ENCODE data around the gene LENEP.

The LENEP gene

DNA sequence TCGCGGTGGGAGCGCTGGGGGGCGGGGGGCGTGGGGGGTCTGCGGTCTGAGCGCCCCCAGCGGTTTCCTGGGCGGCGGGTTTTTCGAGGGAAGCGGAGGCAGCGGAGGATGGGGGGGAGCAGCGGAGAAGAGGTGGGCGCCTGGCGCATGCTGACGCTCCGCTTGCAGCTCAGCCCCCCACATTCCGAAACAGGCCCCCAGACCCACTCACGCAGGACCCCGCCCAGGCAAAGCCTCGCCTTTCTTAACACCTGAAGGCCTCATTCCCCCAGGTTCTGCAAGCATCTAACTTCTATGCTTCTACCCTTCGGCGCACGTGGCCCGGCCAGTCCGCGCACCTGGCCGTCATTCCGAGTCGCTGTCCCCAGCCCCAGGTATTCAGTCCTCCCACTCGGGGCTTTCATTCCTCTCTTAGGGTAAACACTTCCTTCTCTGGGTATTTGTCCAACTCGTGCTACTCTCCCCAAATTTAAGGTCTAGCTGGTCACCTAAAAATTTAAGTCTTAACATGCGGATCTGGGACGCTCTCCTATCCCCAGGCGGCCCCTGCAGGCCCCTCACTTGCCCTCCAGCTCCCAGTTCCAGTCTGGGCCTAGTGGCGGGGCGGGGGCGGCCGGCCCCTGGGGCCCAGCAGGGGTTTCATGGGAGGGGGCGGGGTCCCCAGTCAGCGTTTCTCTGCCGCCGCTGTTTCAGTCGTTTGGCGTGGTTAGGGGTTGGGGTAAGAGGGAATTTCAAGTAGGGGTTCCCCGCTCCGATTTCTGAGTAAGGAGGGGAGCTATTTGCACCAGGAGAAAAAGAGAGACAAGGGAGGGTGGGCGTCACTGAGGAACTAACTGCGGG is 6.4 kb downstream of the LENEP start:
- DNase-seq (ENCODE audit: low spot score), result no peak

DNA sequence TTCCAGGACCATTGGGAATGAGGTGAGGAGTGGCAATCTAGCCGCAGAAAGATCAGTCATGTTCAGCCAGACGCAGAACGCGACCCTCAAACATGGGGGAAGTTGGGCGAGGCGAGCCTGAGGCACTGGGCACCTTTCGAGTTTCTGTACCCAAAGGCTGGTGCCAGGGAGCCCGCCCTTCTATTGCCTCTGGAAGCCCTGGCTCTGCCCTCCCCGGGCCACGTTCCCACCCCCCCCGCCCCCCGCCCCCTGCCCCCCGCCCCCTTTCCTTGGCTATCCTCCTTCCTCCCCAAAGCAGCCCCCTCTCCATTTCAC is 7.0 kb downstream of the LENEP start:
- no peak for DNase-seq (ENCODE audit: low spot score)

DNA sequence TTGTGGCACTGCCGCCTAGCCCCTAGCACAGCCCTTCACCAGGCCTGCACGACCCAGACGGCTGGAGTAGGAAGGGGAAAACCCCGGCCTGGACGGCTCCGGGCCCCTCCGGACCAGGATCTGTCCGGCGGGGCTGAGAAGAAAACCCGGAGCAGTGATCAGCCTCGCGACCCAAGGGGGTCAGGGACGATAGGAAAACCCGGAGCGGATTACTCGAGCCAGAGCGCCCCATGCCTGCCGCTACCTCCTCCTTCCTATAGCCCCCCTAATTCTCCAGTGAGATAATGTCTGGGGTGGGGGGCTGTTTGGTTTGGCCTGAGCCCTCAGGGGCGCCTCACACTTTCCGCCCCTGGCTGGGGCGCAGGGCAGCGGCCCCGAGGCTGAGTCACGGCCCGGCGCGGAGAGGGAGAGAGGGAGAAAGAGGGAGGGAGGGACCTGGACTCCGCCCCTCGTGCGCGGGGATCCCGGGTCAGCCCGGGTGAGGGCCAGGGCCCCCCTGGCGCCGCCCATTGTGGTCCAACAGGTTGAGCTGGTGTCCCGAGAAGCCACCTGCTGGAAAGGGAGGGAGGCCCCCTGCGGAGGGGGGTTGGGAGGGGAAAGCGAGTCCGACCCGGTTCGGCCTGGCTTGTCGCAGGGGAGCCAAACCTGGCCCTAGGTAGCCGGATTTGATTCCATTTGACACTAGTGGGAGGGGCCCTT is 7.5 kb downstream of the LENEP start:
- DNase-seq (ENCODE audit: low spot score), result peak; percentile 89

DNA sequence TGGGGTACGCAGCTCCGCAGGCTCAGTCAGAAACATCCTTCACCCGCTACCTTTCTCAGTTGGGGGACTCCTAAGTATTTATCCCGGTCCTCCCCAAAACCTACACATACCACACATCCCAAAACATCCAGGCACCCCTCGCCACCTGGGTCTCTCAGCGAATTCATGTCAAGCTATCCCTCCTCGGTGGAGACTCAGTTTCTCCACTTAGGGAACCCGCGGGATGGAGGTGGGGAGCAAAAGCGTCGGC is 8.0 kb downstream of the LENEP start:
- no peak for DNase-seq (ENCODE audit: low spot score)

DNA sequence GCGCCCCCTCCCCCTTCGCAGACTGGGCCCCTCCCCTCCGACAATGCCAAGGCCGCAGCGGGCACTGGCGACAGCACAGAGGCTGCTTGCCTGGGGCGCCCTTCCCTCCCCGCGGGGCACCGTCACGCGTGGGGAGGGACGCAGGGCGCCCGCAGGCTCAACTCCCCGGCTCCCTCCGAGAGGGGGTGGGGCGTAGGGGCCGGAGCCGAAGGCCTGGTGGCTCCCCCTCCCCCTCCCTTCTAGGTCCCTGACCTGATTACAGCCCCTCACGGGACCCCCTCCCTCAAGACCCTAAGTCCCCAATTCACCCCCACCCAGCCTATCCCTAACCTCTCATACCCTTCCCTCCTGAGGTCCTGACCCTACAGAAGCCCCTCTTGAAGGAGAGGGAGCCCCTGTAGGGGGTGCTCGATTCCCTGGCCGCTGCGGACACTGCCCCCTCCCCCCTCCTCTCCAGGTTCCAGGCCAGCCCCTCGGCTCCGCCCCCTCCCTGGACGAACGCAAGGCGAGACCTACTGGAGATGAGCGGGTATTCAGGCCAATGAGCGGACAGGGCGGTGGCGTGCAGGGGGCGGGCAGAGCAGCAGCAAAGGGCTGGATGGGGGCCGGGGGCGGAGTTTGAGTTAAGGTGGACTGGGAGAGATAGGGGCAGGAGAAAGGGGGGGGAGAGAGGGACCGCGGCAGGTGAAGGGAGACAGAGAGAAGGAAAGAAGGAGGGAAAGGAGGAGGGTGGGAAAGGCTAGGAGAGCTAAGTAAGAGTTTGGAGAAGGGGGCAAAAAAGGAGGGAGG is 8.5 kb downstream of the LENEP start:
- DNase-seq (ENCODE audit: low spot score), result peak; percentile 100

DNA sequence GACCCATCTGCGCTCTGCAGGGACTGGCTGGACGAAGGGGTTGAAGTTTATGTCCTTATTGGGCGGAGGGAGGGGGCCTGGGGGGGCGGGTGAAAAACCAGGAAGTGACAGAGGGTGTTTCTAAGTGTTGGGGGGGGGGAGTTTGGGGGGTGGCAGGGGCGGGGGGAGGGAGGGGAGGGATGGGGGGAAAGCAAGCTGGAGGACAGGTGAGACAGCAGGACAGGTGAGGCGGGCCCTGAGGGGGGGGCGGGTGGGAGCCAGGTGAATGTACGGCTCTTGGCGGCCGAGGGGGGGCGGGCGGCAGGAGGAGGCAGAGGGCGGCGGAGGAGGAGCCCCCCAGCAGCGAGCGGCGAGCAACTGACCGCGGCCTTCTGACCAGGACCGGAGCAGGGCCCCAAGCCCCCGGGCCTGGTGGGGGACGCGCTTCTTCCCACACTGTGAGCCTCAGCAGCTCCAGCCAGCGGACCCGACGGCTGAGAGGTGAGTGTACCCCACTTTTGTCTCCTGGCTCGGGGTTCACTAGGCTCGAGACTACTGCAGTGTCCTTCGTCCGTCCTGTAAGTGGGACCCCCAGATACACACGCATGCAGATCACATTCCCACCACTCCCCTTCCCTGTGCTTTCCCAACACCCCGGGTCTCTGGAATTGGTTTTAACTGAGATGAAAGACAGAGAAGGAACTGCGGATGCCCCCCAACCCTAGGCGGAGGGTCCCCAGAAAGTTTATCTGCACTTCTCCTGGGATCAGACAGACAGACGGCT is 9.3 kb downstream of the LENEP start, which contains the start of gene ZBTB7B:
Gene ZBTB7B (plus strand): TSS at position 339 of the 763 bp plus-strand sequence. CDS start 11,859 bp downstream, outside the sequence.
- DNase-seq (ENCODE audit: low spot score), result no peak

DNA sequence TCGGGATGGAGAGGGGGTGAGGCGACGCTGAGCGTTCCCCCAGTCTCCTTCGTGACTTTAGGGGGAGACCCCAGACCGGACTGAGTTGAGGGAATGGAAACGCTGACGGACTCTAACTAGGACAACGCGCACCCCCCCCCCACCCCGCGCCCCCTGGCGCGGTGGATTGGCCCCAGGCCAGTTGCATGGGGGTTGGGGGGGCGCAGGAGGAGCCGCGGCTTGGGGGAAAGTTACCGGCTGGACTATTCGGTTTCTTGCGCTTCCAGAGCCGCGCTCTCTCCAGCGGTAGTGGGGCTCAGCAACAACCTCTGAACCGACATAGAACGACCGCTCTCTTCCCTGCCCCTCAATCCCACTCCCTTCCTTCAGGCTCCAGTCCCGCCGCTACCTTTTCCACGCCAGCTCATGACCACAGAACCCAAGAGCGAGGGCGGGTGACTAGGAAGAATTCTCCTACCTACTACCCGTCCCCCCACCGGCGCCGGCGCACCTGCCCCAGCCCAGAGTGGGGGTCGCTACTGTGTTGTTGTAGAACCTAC is 9.9 kb downstream of the LENEP start:
- DNase-seq (ENCODE audit: low spot score), result no peak

DNA sequence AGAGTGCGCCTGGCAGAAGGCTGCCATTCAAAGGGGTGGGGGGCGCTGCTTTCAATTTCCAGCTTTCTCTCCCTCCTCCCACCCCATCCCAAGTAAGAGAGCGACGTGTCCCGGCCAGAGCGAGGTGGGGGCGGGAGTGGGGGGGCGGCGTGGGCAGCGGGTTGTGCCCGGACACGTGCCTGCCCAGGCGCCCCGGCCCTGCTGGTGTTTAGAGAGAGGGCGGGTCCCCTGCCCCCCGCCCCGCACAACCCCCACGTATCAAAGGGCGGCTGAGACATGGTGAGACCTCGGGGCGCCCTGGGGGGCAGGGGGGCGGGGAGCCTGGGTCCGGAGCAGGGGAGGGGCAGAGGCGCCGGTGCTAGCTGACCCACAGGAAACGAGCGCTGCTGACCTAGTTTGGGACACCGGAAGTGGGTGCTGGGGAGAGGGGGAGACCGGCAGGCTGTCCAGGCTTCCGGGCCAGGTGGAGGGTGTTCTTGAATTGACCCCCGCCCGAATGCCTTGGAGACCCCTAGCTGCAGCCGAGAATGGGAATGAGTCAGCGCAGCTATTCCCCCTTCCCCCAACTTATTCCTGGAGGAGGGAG is 10.5 kb downstream of the LENEP start:
- DNase-seq (ENCODE audit: low spot score), result peak; percentile 70

DNA sequence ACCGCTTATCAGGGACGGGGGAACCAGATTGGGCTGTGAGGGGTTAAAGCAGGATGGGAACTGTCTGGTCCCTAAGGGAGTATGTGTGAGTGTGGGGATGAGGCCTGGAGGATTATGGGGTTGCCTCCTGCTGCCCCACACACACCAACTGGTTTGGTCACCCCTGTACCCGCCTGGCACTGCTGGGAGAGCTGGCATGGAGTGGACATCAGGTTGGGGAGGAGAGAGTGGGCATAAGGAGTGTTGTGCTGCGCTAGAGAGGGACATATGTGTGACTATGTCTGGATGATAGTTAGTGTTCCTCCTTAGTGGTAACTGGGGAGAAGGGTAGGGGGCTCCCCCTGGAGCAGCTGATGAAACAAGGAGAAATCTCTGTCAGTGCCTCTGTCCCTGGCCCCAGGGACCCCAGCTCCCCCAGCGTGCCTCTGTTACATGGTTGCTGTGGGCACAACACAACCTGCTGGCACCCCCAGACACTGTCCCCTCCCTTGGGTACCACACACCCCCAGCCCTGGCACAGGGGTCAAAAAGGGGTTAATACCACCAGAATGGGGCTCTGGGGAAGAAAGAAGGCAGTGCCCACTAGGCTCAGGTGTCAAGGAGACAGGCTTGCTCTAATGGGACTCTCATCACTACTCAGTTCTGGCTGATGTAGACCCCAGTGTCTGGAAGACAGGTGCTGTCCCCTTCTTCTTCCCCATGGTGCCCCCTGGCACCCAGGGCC is 11.1 kb downstream of the LENEP start:
- DNase-seq (ENCODE audit: low spot score), result peak; percentile 72

DNA sequence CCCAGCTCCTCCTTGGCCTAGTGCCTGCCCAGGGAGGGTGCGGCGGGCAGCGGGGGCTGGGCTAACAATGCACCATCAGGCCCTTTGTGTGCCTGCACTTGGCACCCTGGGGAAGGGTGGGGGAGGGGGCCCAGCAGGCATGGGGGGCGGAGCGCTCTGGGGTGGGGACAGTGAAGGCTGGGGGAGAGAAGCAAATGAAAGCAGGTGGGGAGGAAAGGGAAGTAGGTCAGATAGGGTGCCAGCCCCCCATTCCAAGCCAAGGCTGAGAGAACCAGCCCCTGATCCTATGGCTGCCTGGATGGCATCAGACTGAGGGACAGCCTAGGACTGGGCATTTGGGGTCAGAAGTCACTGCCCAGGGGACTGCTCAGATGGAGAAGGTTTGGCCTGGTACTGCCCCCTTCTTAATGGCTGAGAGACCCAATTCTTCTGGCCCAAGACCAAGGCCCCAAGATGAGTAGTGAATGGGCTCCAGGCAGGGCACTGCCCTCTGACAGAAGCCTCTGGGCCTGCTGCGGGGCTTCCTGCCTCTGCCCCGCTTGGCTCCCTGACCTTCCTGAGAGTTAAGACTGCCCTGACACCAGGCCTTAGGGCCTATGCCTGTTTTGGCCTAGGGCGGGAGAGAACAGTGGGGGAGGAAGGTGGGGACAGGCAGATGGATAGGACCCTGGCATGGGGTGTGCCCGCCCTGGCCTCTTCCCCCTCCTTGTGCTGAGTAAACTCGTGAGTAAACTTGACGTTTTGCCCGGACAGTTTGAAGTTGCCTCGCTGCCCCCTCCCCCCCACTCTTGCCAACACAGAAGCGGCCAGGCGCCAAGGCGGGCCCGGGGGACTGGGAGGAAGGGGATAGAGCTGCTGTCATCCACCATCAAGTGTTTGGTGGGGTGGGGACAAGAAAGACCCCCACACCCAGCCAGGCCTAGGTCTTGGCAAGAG is 12.0 kb downstream of the LENEP start:
- peak; percentile 84 for DNase-seq (ENCODE audit: low spot score)

DNA sequence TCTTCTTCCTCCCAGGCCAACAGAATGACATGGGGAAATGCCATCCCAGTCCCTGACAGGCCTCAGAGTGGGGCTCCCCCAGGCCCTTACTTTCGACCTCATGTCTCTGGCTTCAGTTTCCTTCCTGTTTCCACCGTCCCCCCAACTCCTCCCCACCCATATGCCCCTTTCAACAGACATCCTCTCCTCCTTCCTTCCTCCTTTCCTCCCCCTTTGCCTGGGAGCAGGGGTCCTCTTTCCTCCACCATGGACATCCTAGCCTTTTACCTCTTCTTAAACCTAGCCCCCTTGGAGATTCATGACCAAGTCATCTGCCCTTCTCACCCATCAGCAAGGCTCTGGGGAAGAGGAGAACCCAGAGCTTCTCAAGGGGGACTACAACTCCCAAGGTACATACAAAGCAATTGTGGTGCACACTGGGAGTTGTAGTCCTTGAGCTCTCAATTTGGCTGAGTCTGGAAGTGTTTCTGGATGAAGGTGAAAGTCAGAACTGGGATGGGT is 13.3 kb downstream of the LENEP start:
- peak; percentile 69 for DNase-seq (ENCODE audit: low spot score)

DNA sequence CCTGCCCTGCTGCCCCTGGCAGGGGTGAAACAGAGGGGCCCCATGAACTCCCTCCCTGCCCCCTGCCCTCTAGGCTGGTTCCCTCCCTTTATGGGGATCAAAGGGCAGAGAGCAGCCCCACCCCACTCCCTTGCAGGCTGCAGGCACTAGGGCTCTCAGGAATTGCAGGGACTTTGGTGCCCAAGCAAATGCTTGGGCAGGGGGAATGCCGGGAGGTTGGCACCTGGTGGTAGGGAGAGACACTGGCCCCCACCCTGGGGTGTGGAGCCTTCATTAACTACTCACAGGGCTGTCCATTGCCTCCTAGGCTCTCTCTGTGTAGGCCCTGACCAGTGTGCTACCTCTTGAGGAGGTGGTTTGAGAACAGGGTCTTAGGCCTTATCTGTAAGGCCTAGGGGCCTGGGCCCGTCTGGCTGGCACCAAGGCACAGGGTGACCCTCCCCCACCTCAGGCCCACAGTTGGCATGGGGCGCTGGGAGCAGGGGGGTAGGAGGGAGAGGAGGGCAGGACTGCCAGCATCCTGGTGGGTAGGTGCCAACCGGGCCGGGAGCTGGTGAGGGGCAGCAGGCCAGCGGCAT is 14.0 kb downstream of the LENEP start:
- no peak for DNase-seq (ENCODE audit: low spot score)

DNA sequence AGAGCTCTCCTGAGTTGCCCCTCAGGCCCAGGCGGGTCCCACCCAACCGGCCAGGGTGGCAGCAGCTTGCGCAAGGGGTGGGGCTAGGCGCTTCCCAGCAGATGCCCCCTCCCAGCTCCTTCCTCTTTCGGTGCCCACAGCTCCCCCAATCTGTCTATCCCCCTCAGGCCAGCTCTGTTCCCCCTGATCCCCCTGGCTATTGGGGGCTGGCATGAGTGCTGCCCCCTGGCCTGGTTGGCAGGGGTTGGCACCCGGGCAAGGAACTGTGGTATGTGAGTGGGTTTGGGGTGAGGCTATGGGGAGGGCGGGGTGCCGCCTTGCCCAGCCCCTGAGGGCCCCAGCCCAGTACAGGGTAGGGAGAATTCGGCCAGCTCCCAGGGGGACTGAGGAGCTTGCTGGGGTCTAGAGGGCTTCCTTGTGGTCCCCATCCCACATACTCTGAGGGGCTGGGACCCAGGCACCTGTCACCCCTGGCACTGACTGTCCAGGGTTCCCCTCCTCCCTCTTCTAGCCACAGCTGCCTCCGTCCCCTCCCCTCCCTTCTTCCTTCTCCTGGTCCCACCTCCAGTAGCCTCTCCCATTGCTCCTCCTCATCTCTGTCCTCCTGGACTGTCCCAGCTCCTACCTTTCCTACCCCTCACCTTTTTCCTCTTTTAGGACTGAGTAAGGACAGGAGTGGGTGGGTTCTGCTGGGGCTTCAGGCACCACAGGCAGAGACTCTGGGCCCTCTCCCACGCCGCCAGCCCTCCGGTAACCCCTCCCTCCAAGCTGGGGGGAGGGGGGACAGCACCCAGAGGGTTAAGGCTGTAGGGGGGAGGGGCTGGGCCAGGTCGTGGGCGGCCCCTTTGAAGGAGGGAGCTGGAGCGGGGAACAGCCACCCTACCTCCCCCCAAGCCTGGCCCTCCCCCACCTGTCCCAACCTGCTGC is 14.9 kb downstream of the LENEP start:
- DNase-seq (ENCODE audit: low spot score), result no peak

DNA sequence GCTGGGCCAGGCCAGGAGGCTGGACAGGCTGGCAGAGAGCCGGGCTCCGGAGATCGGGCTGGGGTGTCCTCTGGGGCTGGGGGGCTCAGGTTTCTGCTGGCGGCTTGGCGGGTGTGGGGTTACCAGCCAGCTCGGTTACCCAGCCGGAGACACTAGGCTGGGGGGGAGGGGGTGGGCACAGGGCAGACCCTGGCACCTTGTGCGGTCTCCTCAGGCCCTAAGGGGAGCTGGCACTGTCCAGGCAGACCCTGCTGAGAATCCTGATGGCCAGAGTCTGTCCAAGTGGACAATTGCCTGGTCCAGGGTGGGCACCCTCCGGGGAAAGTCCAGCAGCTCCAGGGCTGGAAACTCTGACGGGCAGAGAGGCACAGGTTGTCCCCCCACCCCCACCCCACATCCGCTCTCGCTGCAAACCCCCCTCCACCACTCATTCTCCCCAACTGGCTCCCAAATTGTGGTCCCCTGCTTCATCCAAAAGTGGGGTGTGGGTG is 15.9 kb downstream of the LENEP start:
- no peak for DNase-seq (ENCODE audit: low spot score)

DNA sequence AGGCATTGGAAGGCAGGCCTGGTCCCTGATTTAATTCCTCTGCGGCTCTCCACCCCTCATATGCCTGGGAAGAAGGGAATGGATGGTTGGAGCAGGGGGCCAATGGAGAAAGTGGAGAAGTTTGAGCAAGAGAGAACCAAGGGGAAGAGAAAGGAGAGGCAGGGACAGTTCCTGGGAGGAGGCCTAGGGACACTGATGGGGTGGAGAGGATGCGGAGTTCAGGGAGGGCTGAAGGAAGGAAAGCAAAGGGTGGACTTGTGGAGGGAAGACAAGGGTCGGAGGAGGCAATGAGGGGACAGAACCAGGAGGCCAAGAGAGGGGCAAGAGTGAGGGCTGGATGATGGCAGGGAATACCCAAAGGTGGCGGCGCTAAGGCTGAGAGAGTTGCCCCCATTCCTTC is 16.4 kb downstream of the LENEP start:
- no peak for DNase-seq (ENCODE audit: low spot score)

DNA sequence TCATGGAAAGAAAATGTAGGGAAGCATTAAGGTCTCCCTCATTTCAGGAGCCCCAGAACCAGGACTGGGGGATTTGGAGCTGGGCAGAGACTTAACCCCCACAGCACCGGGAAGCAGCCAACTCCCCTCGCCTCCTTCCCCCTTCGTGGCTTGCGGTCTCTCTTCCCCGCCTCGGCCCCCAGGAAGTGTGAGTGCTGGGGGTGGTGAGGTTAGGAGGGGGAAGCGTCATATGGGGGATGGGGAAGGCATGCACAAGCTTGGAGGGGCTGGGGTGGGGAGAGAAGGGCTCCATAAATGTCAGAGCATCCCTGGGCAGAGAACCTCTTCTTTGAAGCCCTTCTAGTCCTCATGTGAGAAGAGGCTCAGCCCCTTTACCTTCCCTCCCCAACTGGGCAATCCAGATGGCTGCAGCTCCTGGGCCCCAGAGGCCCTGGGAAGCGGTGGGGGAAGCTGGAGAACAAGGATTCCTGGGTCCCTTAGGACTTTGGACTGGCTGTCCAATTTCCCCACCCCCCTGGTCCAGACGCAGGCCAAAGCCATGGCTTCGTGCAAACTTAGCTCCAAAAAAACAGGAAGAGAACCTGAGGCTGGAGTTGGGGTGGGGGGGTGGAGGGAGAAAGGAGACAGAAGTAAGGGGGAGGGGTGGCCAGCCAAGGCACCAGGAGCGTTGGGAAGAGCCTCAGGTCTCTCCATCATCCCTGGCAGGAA is 17.0 kb downstream of the LENEP start:
- DNase-seq (ENCODE audit: low spot score), result no peak

DNA sequence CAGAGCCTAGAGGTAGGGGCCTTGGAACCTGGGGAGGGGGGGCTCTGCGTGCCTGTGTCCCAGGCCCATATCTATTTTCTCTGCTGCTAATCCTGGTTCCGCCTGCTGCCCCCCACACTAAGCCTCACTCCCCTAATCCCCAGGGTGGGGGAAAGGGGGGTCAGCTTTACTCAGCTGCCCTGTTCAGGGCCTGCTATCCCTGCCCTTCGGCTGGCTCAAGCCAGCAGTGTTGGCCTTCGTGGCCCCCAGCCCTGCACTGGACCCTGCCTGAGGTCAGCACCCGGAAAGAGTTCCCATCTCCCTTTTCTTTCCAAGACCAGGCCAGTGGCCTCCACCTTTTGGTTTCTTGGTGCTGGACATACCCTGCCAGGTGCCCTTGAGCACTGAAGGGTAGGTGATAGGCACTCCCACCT is 17.6 kb downstream of the LENEP start:
- no peak for DNase-seq (ENCODE audit: low spot score)
